Small intestine (tissue), 7 donors: ENCODE data around the gene RNPC3. TPM values are rescaled to one million over a fixed set of nuclear protein-coding genes. Genes with fewer than 3 reads are reported as not detected.
A peak's percentile ranks its signal among the peaks of the same experiment; 100 is the strongest.

Experiments
- DNase-seq, 2 donors: peaks; one replicate each; pipeline versions ENCODE4 v3.0.0 to v3.0.0-alpha.2; 2013
- FAIRE-seq: peaks from 2 replicates; lab custom pipeline; 2012; peaks lifted over from hg19 to GRCh38; lab: Jason Lieb, UNC
- H3K27ac ChIP-seq, 3 donors: one replicate each; pipeline ENCODE4 v1.5.1; 2013; ENCODE audit warnings: low read length in 2 of 3, mild to moderate bottlenecking in 2 of 3, control low read depth in 1 of 3, inconsistent platforms in 1 of 3, low read depth in 1 of 3, moderate library complexity in 1 of 3
- H3K27me3 ChIP-seq, 3 donors: one replicate each; pipeline ENCODE4 v1.6.1; 2013; ENCODE audit warnings: low read length in 3 of 3, inconsistent platforms in 1 of 3; ENCODE audit not compliant: control insufficient read depth in 3 of 3, insufficient read depth in 3 of 3
- H3K36me3 ChIP-seq, 3 donors: one replicate each; pipeline ENCODE4 v1.6.1; 2013; ENCODE audit warnings: low read length in 3 of 3, inconsistent platforms in 1 of 3, low read depth in 1 of 3, mild to moderate bottlenecking in 1 of 3, moderate library complexity in 1 of 3; ENCODE audit not compliant: control insufficient read depth in 3 of 3, insufficient read depth in 2 of 3
- H3K4me1 ChIP-seq, 3 donors: one replicate each; pipeline ENCODE4 v1.6.1; 2013; ENCODE audit warnings: low read length in 2 of 3, inconsistent platforms in 1 of 3, low read depth in 1 of 3, mild to moderate bottlenecking in 1 of 3, moderate library complexity in 1 of 3; ENCODE audit not compliant: control insufficient read depth in 3 of 3, insufficient read depth in 2 of 3
- H3K4me3 ChIP-seq, 3 donors: one replicate each; pipeline ENCODE4 v1.5.1; 2013; ENCODE audit warnings: low read length in 3 of 3, control low read depth in 1 of 3, inconsistent platforms in 1 of 3, low read depth in 1 of 3, mild to moderate bottlenecking in 1 of 3, moderate library complexity in 1 of 3
- H3K9me3 ChIP-seq, 2 donors: one replicate each; pipeline ENCODE4 v1.6.1; 2013; ENCODE audit warnings: low read depth in 1 of 2, low read length in 1 of 2; ENCODE audit not compliant: control insufficient read depth in 2 of 2, insufficient read depth in 1 of 2
- WGBS, 3 donors: extraction: QIAGEN DNeasy Blood & Tissue Kit; methylation state at CpG; one replicate each; pipeline ENCODE4 v1.1.7; 2013; 5-methylcytosine and 5-hydroxymethylcytosine counted together
- polyA plus RNA-seq, 4 donors: library from polyadenylated mRNA; stranded (reverse) in 3 of 4; unstranded in 1 of 4; fragments of 200-250 nt in 3 of 4; fragments of 120-200 nt in 1 of 4; gene quantifications; one replicate each; pipeline versions ENCODE4 v1.2.1 to v1.2.3, GENCODE V29; 2013
- donor health status: healthy with polysubstance abuse.
- donor health status: control.
- donor health status: control.
- donor health status: Bipolar disorder and iron deficiency.
- donor health status: healthy.

Gene RNPC3
- polyA plus RNA-seq, 4 donors = 3.1 to 44.8 (median 7.4) TPM

DNA sequence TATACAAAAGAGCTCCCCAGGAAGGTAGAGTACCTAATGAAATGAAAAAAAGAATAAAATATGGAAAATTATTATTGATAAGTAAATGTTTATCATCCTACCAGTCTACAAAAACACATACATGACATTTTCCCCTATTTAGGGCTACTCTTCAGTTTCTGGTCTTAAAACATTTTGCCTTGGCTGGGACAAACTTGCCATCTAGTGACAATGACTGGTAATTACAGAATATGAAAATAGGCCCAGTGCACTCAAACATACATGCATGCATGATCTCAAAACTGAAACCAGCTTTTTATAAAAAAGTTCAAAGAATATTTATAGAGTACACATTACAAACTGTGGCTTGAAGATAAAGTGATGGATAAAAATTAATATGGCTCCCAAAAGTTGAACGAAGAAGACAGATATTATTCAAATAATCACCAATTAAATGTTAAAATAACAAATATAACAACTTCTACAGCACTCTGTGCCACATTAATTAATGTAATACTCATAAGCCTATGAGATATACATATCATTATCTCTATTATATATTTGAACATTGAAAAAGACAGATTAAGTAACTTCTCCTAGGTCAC, 10.5 kb upstream of the RNPC3 start:
- Histone ChIP-seq H3K4me1 (no peaks in the 10 kb centered on the region), H3K4me3 (no peak overlapping the region), H3K27ac (no peak overlapping the region), H3K36me3 (no peaks in the 10 kb centered on the region), H3K9me3 (peaks cover 0 to 3% of the 10 kb centered on the region in 2 donors), H3K27me3 (no peaks in the 10 kb centered on the region)
- DNase-seq = peak; percentile 58 to 60
- 11 to 28% (median 18%) methylated on average over 1 of the region's 1 CpG for WGBS, 3 donors
- peak; percentile 91 for FAIRE-seq

DNA sequence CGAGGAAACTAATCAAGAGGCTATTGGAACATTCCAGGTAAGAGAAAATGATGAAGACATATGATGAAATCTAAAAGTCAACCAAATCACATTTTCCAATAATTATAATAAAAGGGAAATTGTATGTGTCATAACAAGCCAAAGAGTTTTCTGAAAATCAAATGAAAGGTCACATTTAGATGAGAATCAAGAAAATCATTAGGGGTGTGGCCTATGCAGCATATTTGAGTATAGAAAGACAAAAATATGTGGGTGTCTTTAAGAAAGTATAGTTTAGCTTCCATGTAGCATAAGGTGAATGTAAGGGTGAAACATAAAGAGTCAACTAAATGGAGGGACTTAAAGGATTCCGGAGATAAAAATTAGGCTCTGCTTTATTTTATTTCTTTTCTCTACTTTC, 9.2 kb upstream of the RNPC3 start:
- H3K4me3 ChIP-seq = no peak overlapping the region
- H3K9me3 ChIP-seq = peaks cover 0 to 3% of the 10 kb centered on the region in 2 donors
- H3K27ac ChIP-seq = no peak overlapping the region
- DNase-seq (no peak), FAIRE-seq (no peak)
- H3K36me3 ChIP-seq = no peaks in the 10 kb centered on the region
- no peaks in the 10 kb centered on the region for H3K4me1 ChIP-seq
- WGBS, 3 donors = 87 to 96% (median 95%) methylated on average over 2 of the region's 2 CpGs
- H3K27me3 ChIP-seq = no peaks in the 10 kb centered on the region

DNA sequence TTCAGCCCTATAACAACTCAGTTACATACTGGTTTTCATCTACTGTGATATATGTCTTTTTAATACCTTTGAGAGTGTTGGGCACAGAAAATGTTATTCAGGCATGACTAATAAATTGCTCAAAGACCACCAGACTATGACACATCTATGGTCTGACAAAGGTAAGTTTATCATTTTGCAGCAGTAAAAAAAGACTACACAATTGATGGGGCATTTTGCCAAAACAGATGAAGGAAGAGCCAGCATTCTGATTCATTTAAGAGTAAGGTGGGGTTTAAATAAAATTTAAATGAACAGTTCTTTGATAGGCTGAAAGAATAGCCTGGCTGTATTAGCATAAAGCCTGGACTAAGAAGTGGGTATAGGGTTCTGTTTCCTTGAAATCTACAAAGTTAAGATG, 8.8 kb upstream of the RNPC3 start:
- H3K4me1 ChIP-seq = no peaks in the 10 kb centered on the region
- no peak overlapping the region for H3K27ac ChIP-seq
- H3K36me3 ChIP-seq = no peaks in the 10 kb centered on the region
- H3K27me3 ChIP-seq = no peaks in the 10 kb centered on the region
- peaks cover 0 to 3% of the 10 kb centered on the region in 2 donors for H3K9me3 ChIP-seq
- DNase-seq (no peak), FAIRE-seq (no peak)
- H3K4me3 ChIP-seq = no peak overlapping the region

DNA sequence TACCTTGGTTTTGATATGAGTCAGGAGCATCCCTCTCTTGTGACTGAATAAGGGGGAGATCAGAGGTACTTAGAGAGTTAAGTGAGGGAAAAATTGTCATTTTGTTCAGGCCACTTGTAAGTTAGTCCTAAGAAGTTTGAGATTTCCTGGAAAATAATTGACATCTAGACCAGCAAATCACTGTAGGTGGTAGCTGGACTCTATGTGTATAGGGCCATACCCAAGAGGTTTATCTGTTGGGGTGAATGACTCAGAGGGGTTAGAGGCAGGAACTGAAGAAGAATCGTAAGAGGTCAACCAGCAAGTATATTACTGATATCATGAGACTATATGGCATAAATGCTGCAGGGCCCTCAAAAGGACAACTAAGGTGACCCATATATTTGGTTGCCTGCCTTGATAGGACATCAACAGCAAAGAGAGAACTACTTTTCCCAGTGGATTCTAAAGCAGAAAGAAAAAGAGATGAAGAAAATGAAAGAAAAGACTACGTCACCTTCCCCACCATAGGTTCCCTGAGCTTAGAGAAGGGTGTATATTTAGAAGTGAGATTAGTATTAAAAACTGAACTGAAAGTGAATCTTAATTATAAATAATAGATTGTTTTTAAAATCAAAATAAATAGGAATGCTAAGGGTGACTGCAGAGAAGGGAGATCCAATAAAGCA, 8.0 kb upstream of the RNPC3 start:
- H3K4me1 ChIP-seq = no peaks in the 10 kb centered on the region
- 62 to 65% (median 65%) methylated on average over 2 of the region's 2 CpGs for WGBS, 3 donors
- DNase-seq (no peak), FAIRE-seq (no peak)
- H3K4me3 ChIP-seq = no peak overlapping the region
- H3K27ac ChIP-seq = no peak overlapping the region
- H3K9me3 ChIP-seq = peaks cover 0 to 3% of the 10 kb centered on the region in 2 donors
- no peaks in the 10 kb centered on the region for H3K27me3 ChIP-seq
- H3K36me3 ChIP-seq = no peaks in the 10 kb centered on the region

DNA sequence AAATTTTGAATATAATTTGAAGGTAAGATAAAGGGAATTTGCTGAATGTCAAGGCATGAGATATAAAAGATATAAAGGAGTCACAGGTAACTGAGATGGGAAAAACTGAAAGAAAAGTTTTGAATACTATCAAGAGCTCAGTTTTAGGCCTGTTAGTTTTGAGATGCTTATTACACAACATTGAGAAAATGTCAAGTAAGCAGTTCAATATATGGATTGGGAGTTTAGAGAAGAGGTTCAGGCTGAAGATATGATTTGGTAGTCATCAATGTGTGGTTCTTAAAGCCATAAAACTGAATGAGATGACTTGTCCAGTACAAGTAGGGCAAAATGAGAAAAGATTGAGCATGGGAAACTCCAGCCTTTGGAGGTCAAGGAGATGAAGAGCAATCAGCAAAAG, 4.7 kb upstream of the RNPC3 start:
- no peaks in the 10 kb centered on the region for H3K9me3 ChIP-seq
- H3K27ac ChIP-seq = no peak overlapping the region
- H3K27me3 ChIP-seq = no peaks in the 10 kb centered on the region
- no peak overlapping the region for H3K4me3 ChIP-seq
- no peaks in the 10 kb centered on the region for H3K36me3 ChIP-seq
- peaks cover 0 to 5% (median 2%) of the 10 kb centered on the region in 3 donors for H3K4me1 ChIP-seq
- FAIRE-seq (no peak), DNase-seq (no peak)

DNA sequence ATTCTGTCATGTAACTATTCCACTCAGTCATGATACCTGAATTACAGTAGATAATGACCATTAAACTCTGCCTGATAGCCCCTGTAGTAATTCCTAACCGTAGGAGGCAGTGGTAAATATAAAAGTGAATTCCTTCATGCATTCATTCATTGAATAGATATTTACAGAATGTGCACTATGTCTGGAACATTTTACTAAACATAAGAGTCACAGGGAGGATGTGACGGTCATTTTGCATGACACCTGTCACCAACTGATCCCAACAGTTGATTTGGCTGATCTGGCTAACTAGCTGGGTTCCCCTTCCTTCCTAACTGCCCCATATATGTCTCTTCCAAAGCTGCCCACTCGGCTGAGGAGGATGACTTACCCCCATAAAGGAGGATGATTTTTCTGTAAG, 2.2 kb upstream of the RNPC3 start:
- DNase-seq (no peak), FAIRE-seq (no peak)
- no peaks in the 10 kb centered on the region for H3K9me3 ChIP-seq
- H3K4me3 ChIP-seq = no peak overlapping the region
- H3K27me3 ChIP-seq = no peaks in the 10 kb centered on the region
- WGBS, 3 donors = 78 to 90% (median 85%) methylated on average over 3 of the region's 3 CpGs
- H3K4me1 ChIP-seq = peaks cover 4 to 5% (median 5%) of the 10 kb centered on the region in 3 donors
- H3K27ac ChIP-seq = no peak overlapping the region
- no peaks in the 10 kb centered on the region for H3K36me3 ChIP-seq

DNA sequence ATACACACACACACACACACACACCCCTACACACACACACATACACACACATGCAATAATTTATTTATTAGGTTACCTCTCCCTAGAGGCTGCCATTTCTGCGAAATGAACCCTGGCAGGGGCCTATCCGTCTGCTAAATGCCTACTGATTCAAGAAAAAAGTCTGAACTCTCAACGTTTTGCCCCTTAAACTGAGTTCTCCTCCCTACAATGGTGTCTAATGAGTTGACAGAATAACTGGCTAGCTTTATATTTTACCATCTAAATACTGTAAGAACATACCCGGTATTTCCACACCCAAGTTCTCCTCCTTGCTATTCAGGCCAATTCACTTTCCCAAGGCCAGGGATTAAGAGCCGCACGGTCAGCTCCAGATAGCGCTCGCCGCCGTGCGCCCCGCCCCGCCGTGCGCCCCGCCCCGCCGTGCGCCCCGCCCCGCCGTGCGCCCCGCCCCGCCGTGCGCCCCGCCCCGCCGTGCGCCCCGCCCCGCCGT, 339 bp upstream of the RNPC3 start:
- peaks cover 4 to 5% (median 5%) of the 10 kb centered on the region in 3 donors for H3K4me1 ChIP-seq
- peaks cover 0 to 5% (median 4%) of the 10 kb centered on the region in 3 donors for H3K36me3 ChIP-seq
- no peaks in the 10 kb centered on the region for H3K27me3 ChIP-seq
- no peak for FAIRE-seq
- H3K4me3 ChIP-seq = peak overlapping the region in 1 of 3 donors; percentile 35
- 1 to 6% (median 4%) methylated on average over 8 to 25 of the region's 34 CpGs for WGBS, 3 donors
- peak overlapping the region in 2 of 3 donors; percentile 41 to 50 for H3K27ac ChIP-seq
- H3K9me3 ChIP-seq = no peaks in the 10 kb centered on the region
- DNase-seq = peak; percentile 74 to 83

DNA sequence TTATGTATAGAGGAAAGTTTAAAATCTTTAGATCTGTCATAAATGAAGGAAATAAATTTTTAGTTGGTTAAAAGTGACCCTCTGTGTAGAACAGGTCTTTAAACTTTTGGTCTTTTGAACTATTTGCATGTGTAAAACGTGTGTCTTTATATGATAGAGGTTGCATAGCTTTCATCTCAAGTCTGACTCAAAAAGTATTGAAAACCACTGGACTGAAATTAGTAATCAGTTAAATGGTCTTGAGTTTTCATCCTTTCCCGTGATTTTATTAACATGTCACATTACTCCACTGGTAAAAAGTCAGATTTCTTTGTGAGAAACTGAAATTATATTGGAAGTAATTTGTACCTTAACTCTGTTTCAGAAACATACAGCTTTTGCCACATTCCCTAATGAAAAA, 1.8 kb downstream of the RNPC3 start:
- H3K36me3 ChIP-seq = peaks cover 0 to 7% (median 5%) of the 10 kb centered on the region in 3 donors
- WGBS, 3 donors = 11 to 45% (median 19%) methylated on average over 2 of the region's 2 CpGs
- H3K4me3 ChIP-seq = no peak overlapping the region
- DNase-seq (no peak), FAIRE-seq (peak; percentile 10)
- H3K9me3 ChIP-seq = no peaks in the 10 kb centered on the region
- H3K4me1 ChIP-seq = peaks cover 4 to 5% (median 5%) of the 10 kb centered on the region in 3 donors
- no peaks in the 10 kb centered on the region for H3K27me3 ChIP-seq
- no peak overlapping the region for H3K27ac ChIP-seq
